22Rv1 (cell line): ENCODE data around the gene ANKRD55.

ENCODE experiments used
- ZFX ChIP-seq: fragments of 450-650 bp; IDR thresholded peaks from 2 replicates; pipeline ENCODE4 v1.6.1; 2017; ENCODE audit warnings: antibody characterized with exemption, borderline replicate concordance
- TF ChIP-seq, protein P1 (sequence below): fragments of 450-650 bp; IDR thresholded peaks from 2 replicates; pipeline ENCODE4 v1.5.1; 2017; ENCODE audit warnings: mild to moderate bottlenecking

GRCh38 chr5:56102889-56103288 lies 130.2 kb downstream of the ANKRD55 start:
- TF ChIP-seq, protein P1, sequence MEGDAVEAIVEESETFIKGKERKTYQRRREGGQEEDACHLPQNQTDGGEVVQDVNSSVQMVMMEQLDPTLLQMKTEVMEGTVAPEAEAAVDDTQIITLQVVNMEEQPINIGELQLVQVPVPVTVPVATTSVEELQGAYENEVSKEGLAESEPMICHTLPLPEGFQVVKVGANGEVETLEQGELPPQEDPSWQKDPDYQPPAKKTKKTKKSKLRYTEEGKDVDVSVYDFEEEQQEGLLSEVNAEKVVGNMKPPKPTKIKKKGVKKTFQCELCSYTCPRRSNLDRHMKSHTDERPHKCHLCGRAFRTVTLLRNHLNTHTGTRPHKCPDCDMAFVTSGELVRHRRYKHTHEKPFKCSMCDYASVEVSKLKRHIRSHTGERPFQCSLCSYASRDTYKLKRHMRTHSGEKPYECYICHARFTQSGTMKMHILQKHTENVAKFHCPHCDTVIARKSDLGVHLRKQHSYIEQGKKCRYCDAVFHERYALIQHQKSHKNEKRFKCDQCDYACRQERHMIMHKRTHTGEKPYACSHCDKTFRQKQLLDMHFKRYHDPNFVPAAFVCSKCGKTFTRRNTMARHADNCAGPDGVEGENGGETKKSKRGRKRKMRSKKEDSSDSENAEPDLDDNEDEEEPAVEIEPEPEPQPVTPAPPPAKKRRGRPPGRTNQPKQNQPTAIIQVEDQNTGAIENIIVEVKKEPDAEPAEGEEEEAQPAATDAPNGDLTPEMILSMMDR: no peak
- no peak for TF ChIP-seq ZFX
